BLaER1 (cell line): ENCODE results near the gene BPGM.

Experiments
- H3K27ac ChIP-seq: shearing (Covaris generic); formaldehyde crosslinking; 2 replicates; pipeline ENCODE4 v1.8.1; 2022
- H3K27me3 ChIP-seq: shearing (Covaris generic); formaldehyde crosslinking; 2 replicates; pipeline ENCODE4 v1.8.1; 2022
- H3K36me3 ChIP-seq: shearing (Covaris generic); formaldehyde crosslinking; 2 replicates; pipeline ENCODE4 v1.8.1; 2022
- H3K4me1 ChIP-seq: shearing (Covaris generic); formaldehyde crosslinking; 2 replicates; pipeline ENCODE4 v1.8.1; 2022
- H3K4me2 ChIP-seq: shearing (Covaris generic); formaldehyde crosslinking; 2 replicates; pipeline ENCODE4 v1.8.1; 2022
- H3K4me3 ChIP-seq: shearing (Covaris generic); formaldehyde crosslinking; 2 replicates; pipeline ENCODE4 v1.8.1; 2022
- H3K9ac ChIP-seq: shearing (Covaris generic); formaldehyde crosslinking; 2 replicates; pipeline ENCODE4 v1.8.1; 2022
- H3K9me3 ChIP-seq: shearing (Covaris generic); formaldehyde crosslinking; 2 replicates; pipeline ENCODE4 v1.8.1; 2022
- H4K20me1 ChIP-seq: shearing (Covaris generic); formaldehyde crosslinking; 2 replicates; pipeline ENCODE4 v1.8.1; 2022
- Cebpa-rat ChIP-seq: shearing (Covaris generic); IDR thresholded peaks from 2 replicates; pipeline ENCODE4 v1.8.1; 2022

BPGM gene

DNA sequence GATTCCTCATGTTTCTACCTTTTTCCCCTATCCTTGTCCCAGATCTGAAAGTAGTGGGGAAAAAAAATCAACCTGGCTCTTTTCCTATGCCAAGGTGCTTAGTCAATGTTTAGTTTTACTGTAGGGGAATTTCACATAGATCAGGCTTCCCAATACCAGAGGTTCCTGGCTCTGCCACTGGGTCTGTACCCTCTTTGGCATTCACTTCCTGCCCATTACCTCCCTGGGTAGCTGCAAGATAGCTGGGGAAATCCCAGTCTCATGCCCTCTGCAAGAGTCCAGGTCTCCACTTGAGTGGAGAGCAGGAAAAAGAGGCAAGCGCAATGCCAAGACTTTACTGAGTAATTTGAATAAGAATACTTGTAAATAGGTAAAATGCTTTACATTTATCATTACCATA, 3.5 kb upstream of the BPGM start:
- no peak overlapping the region for H3K9ac ChIP-seq
- H3K27me3 ChIP-seq = no peaks in the 10 kb centered on the region
- no peak overlapping the region for H3K4me2 ChIP-seq
- no peak overlapping the region for H3K27ac ChIP-seq
- H3K9me3 ChIP-seq = peaks cover 10% of the 10 kb centered on the region
- H4K20me1 ChIP-seq = no peaks in the 10 kb centered on the region
- no peaks in the 10 kb centered on the region for H3K36me3 ChIP-seq
- no peak overlapping the region for H3K4me3 ChIP-seq
- no peak for TF ChIP-seq Cebpa-rat
- H3K4me1 ChIP-seq = peaks cover 17% of the 10 kb centered on the region

DNA sequence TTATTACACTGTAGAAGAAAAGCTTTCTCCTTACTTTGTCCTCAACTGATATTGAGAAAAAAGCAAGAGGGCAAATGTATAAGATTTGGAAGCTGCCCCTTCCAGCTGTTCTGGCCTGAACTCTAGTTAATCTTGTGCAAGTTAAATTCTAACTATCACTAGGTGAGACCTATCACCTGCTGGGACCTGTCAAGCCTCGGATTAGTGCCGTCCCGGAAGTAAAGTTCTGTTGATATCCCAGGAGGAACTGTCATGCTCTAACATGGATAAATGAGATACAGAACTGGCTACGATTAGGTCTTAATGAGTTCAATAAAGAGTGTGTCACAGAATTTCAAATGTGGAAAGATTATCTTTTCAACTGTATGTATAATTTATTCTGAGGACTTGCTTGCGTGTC, 1.2 kb upstream of the BPGM start:
- Histone ChIP-seq H3K27me3 (no peaks in the 10 kb centered on the region), H4K20me1 (no peaks in the 10 kb centered on the region), H3K9ac (peak overlapping the region; percentile 88), H3K4me1 (peaks cover 40% of the 10 kb centered on the region), H3K4me2 (peak overlapping the region; percentile 97), H3K36me3 (no peaks in the 10 kb centered on the region), H3K4me3 (peak overlapping the region; percentile 82), H3K9me3 (peaks cover 10% of the 10 kb centered on the region), H3K27ac (0 out of 2 replicates have a peak overlapping the region, but pooled peaks have one; percentile 77)
- TF ChIP-seq Cebpa-rat = no peak

DNA sequence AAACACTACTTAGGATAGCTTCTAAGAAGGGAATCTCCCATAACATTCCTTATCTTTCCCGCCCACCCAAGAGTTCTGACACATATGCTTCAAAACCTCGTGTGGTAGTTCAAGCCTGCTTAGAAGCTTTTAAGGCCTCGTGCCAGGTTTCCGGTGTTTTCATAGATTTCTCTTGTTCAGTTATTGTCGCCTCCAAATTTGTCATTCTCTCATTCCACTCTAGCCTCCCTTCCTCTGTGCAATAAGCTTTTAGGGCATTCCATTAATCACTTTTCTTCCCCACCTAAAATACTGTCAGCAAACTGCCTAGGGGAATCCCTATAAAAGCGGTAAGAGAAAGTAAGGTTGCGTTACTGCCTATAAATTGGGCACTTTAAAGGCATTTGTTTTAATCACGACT, 718 bp upstream of the BPGM start:
- Histone ChIP-seq H3K36me3 (no peaks in the 10 kb centered on the region), H3K9me3 (peaks cover 10% of the 10 kb centered on the region), H4K20me1 (no peaks in the 10 kb centered on the region), H3K4me3 (peak overlapping the region; percentile 82), H3K4me1 (peaks cover 44% of the 10 kb centered on the region), H3K4me2 (peak overlapping the region; percentile 97), H3K9ac (peak overlapping the region; percentile 88), H3K27me3 (no peaks in the 10 kb centered on the region), H3K27ac (peak overlapping the region; percentile 77)
- no peak for TF ChIP-seq Cebpa-rat

DNA sequence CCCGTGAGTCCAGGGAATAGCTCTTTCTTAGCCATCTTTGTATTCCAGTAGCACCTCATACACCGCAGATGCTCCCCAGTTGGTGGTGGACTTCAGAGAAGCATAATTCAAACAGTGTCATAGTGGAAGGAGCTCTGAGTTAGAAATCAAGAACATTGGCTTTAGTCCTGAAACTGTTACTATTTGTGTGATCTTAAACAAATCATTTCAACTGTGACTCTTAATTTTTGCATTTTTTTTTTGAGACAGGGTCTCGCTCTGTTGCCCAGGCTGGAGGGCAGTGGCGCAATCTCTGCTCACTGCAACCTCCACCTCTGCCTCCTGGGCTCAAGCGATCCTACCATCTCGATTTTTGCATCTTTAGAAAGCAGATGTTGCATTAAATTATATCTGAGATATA, 1.8 kb downstream of the BPGM start:
- no peak overlapping the region for H3K27ac ChIP-seq
- H3K4me3 ChIP-seq = no peak overlapping the region
- no peaks in the 10 kb centered on the region for H3K9me3 ChIP-seq
- H3K9ac ChIP-seq = no peak overlapping the region
- peaks cover 51% of the 10 kb centered on the region for H3K4me1 ChIP-seq
- H3K4me2 ChIP-seq = peak overlapping the region; percentile 73
- H3K36me3 ChIP-seq = no peaks in the 10 kb centered on the region
- TF ChIP-seq Cebpa-rat = 0 out of 2 replicates have a peak, but pooled peaks have one; percentile 26
- no peaks in the 10 kb centered on the region for H3K27me3 ChIP-seq
- H4K20me1 ChIP-seq = no peaks in the 10 kb centered on the region

DNA sequence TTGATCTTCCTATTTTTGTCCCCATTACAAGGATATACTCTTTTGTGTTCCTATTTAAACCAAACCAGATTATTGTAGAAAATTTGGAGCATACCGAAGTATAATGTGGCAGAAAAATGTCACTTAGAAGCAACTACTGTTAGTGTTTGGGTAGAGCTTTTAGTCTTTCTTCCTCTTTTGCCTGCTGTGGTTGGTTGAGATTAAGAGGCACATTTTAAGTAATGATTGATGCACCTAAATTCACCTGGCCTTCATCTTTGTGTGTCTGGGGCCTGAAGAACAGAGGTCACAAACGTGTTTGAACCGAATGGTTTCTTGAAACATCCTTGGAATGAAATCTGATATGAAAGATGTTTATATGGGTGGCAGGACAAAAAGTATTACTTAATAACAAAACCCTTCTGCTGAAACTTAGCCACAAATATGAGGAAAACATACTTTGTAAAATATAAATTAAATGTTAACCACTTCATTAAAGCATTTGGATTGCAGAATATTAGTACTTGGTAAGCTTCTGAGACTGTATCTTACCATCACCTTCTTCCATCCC, 2.6 kb downstream of the BPGM start:
- H3K27ac ChIP-seq = no peak overlapping the region
- no peak overlapping the region for H3K4me2 ChIP-seq
- no peak overlapping the region for H3K9ac ChIP-seq

DNA sequence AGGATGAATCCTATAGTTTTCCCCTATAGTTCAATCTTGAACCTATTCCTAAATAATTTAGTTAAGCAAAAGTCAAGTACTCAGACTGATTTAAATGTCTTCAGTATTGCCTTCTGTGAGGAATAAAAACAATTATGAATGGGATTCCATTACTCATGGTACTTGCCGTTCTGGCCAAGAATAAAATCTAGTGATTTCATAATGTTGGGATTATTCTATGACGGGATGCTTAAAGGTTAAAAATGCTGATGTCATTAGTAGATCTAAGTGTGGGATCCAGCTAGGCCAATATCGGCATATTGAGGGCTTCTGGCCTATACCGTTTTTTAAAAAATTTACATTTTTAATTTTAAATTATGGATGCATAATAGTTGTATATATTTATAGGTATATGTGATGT, 5.3 kb downstream of the BPGM start:
- peaks cover 19% of the 10 kb centered on the region for H3K9me3 ChIP-seq
- H3K4me3 ChIP-seq = no peak overlapping the region
- no peak overlapping the region for H3K9ac ChIP-seq
- no peaks in the 10 kb centered on the region for H3K27me3 ChIP-seq
- H3K4me2 ChIP-seq = no peak overlapping the region
- H3K27ac ChIP-seq = no peak overlapping the region
- peaks cover 10% of the 10 kb centered on the region for H3K36me3 ChIP-seq
- TF ChIP-seq Cebpa-rat = no peak
- peaks cover 41% of the 10 kb centered on the region for H3K4me1 ChIP-seq
- no peaks in the 10 kb centered on the region for H4K20me1 ChIP-seq

More for the DNA sequence above, 2.6 kb downstream of the BPGM start:
- no peak for TF ChIP-seq Cebpa-rat
- Histone ChIP-seq H3K27me3 (no peaks in the 10 kb centered on the region), H3K4me3 (no peak overlapping the region), H4K20me1 (no peaks in the 10 kb centered on the region), H3K36me3 (no peaks in the 10 kb centered on the region), H3K4me1 (peaks cover 51% of the 10 kb centered on the region), H3K9me3 (no peaks in the 10 kb centered on the region)

DNA sequence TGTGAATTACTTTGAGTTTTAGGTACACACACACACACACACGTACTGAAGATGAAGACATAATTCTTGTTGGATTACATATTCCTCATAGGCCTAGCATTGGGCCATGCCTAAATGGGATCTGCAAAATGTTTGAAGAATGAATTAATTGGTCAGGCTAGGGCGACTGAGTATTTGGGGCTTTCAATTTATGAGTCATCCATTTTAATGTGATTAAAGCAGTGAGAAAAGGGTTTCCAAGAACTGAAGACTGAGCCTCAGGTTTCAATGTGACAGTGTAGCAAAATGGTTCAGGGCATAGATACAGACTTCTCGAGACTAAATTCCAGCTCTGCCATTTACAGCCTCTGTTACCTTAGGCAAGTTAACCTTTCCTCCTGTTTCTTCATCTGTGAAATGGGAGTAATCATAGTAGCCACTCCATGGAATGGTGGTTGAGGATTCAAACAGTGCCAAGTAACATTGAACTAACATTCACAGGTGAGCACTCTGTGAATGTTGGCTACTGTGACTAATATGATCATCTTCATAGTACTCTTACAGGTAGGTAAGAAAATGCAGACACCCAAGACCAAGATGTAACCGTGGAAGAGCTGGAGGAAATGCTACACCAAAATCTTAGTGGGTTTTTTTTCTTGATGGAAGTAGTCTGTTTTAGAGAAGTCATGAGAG, 7.6 kb downstream of the BPGM start:
- Histone ChIP-seq H3K4me3 (no peak overlapping the region), H4K20me1 (no peaks in the 10 kb centered on the region), H3K4me1 (peaks cover 23% of the 10 kb centered on the region), H3K27ac (no peak overlapping the region), H3K27me3 (no peaks in the 10 kb centered on the region), H3K9ac (no peak overlapping the region), H3K36me3 (peaks cover 18% of the 10 kb centered on the region), H3K4me2 (no peak overlapping the region), H3K9me3 (peaks cover 19% of the 10 kb centered on the region)
- TF ChIP-seq Cebpa-rat = no peak

DNA sequence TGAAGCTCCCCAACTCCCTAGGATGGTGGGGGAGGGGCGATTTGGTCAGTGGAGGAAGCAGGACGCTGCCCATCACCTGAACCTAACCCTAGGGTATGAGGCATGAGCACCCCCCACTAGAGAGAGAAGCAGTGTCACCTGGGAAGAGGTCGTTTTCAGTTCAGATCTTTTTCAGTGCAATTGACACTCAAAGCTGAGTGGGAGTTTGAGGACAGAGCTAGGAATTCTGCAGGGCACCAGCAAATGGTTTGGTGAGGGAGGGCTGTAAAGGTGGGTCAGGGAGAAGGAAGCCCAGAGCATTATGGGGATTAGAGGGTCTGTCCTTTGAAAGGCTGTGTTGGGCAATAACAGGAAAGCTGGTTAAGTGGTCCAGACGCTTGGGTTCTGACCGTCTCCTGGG, 10.9 kb downstream of the BPGM start:
- TF ChIP-seq Cebpa-rat = no peak
- no peak overlapping the region for H3K4me2 ChIP-seq

DNA sequence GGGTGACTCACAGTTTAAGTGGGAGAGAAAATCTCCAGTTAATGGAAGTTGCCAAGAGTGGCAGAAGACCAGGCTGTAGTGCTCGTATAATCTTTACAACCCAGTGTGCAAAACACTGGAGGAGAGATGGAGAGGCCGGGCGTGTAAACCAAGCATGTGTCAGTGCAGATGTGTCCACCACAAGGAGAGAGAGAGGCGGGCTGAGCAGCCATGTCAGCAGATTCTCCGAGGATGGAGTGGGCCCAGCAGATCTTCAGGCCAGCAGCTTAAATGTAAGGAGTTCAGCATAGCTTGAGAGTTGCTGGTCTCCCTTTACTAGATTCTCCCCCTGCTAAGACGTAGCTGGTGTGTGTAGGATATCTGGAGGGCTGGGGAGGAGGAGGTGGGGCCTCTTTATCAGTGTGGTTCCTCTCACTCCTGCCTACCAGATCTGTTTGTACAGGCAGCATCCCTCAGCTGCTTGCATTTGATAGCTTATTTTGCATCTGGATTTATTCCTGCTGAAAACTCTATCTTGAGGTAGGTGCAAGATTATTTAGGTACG, 13.7 kb downstream of the BPGM start:
- no peak overlapping the region for H3K27ac ChIP-seq
- no peak for TF ChIP-seq Cebpa-rat
- H3K4me2 ChIP-seq = no peak overlapping the region
- no peaks in the 10 kb centered on the region for H3K4me1 ChIP-seq
- H3K36me3 ChIP-seq = peaks cover 55% of the 10 kb centered on the region
- H3K9me3 ChIP-seq = peaks cover 22% of the 10 kb centered on the region
- no peaks in the 10 kb centered on the region for H3K27me3 ChIP-seq
- no peak overlapping the region for H3K9ac ChIP-seq
- H3K4me3 ChIP-seq = no peak overlapping the region
- H4K20me1 ChIP-seq = no peaks in the 10 kb centered on the region

More for the DNA sequence above, 10.9 kb downstream of the BPGM start:
- Histone ChIP-seq H3K9ac (no peak overlapping the region), H3K36me3 (peaks cover 38% of the 10 kb centered on the region), H3K9me3 (peaks cover 19% of the 10 kb centered on the region), H4K20me1 (no peaks in the 10 kb centered on the region), H3K27ac (no peak overlapping the region), H3K4me1 (no peaks in the 10 kb centered on the region), H3K4me3 (no peak overlapping the region), H3K27me3 (no peaks in the 10 kb centered on the region)

DNA sequence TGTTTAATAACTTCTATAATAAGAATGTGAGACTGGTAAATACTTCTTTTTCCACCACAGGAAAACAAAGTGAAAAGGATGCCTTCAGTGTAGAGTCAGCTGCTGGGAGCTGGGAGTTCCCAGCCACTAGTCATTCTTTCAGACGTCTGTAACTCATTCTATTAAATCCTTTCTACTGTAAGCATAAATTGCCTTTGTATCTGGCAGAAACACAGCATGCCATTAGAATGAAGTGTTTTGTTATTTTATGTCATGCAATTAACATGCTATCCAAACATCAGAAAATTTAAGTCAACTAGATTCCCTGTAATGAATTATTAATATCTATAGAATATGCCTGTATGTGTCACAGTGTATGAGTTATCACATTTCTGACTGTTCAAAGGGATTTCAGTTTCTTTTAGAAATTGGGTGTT, 14.3 kb downstream of the BPGM start:
- no peak for TF ChIP-seq Cebpa-rat
- no peak overlapping the region for H3K4me2 ChIP-seq
- H3K9ac ChIP-seq = no peak overlapping the region

More for the DNA sequence above, 14.3 kb downstream of the BPGM start:
- H3K27me3 ChIP-seq = no peaks in the 10 kb centered on the region
- H3K9me3 ChIP-seq = peaks cover 16% of the 10 kb centered on the region
- H3K36me3 ChIP-seq = peaks cover 52% of the 10 kb centered on the region
- no peaks in the 10 kb centered on the region for H4K20me1 ChIP-seq
- H3K4me3 ChIP-seq = no peak overlapping the region
- no peak overlapping the region for H3K27ac ChIP-seq
- H3K4me1 ChIP-seq = no peaks in the 10 kb centered on the region
